CD4-positive, alpha-beta T cell (primary cell): Measurements from ENCODE around the gene RAB14. TPM values are rescaled to one million over a fixed set of nuclear protein-coding genes. Genes with fewer than 3 reads are reported as not detected.
A peak's percentile ranks its signal among the peaks of the same experiment; 100 is the strongest.

ENCODE experiments used
- ATAC-seq: fragments of 200-7000 bp; cut with Tn5 transposase; one replicate; pipeline ENCODE4 v1.10.0; 2022; ENCODE audit warnings: mild to moderate bottlenecking; ENCODE audit not compliant: poor library complexity
- CTCF ChIA-PET: fragments of 350-600 bp; sonication (Branson Sonifier 250); formaldehyde crosslinking; loops from one replicate; lab custom pipeline; 2021; ENCODE audit warnings: antibody characterized with exemption, inconsistent platforms; lab: Charles Lee
- POLR2A ChIA-PET: fragments of 350-600 bp; sonication (Branson Sonifier 250); formaldehyde crosslinking; loops from one replicate; lab custom pipeline; 2021; ENCODE audit warnings: antibody characterized with exemption, inconsistent platforms; lab: Charles Lee
- DNase-seq, 14 experiments: peaks; one replicate each; pipeline ENCODE4 v3.0.0-alpha.2; 2013 to 2020; ENCODE audit warnings: mixed read lengths in 2 of 14
- H3K27ac ChIP-seq, 2 donors: one replicate each; pipeline versions ENCODE4 v1.5.1 to v1.7.0; 2013; ENCODE audit warnings: low read length in 2 of 2, low read depth in 1 of 2, mild to moderate bottlenecking in 1 of 2
- H3K27me3 ChIP-seq, 2 experiments: 1 replicate in 1 of 2; 2 replicates in 1 of 2; pipeline versions ENCODE4 v1.6.1 to v1.7.0; 2013; ENCODE audit warnings: low read length in 2 of 2, control low read depth in 1 of 2, mild to moderate bottlenecking in 1 of 2, moderate library complexity in 1 of 2; ENCODE audit not compliant: insufficient read depth in 2 of 2, control insufficient read depth in 1 of 2
- H3K36me3 ChIP-seq: one replicate; pipeline ENCODE4 v1.6.1; 2013; ENCODE audit warnings: low read length, control low read depth; ENCODE audit not compliant: insufficient read depth
- H3K4me1 ChIP-seq: one replicate; pipeline ENCODE4 v1.6.1; 2013; ENCODE audit warnings: low read length, control low read depth; ENCODE audit not compliant: insufficient read depth
- H3K4me3 ChIP-seq: one replicate; pipeline ENCODE4 v1.5.1; 2013; ENCODE audit warnings: mild to moderate bottlenecking, low read length, moderate library complexity
- H3K9me3 ChIP-seq, 2 experiments: 1 replicate in 1 of 2; 2 replicates in 1 of 2; pipeline versions ENCODE4 v1.6.1 to v1.7.0; 2013; ENCODE audit warnings: low read length in 2 of 2, mild to moderate bottlenecking in 2 of 2, control low read depth in 1 of 2, moderate library complexity in 1 of 2; ENCODE audit not compliant: control insufficient read depth in 1 of 2, insufficient read depth in 1 of 2
- H3K27ac Mint-ChIP-seq: one replicate; pipeline ENCODE4 v1.8.0; 2020; ENCODE audit warnings: mixed read lengths
- H3K27me3 Mint-ChIP-seq: one replicate; pipeline ENCODE4 v1.8.0; 2021; ENCODE audit warnings: mixed read lengths
- H3K36me3 Mint-ChIP-seq: one replicate; pipeline ENCODE4 v1.8.0; 2021; ENCODE audit warnings: low read depth, mixed read lengths
- H3K4me1 Mint-ChIP-seq: one replicate; pipeline ENCODE4 v1.8.0; 2021; ENCODE audit warnings: low read depth, mixed read lengths
- H3K4me3 Mint-ChIP-seq: one replicate; pipeline ENCODE4 v1.8.0; 2020; ENCODE audit warnings: mild to moderate bottlenecking, mixed read lengths
- H3K9me3 Mint-ChIP-seq: one replicate; pipeline ENCODE4 v1.8.0; 2020; ENCODE audit warnings: mixed read lengths
- CTCF ChIP-seq: fragments of 200-600 bp; IDR thresholded peaks from one replicate; pipeline ENCODE4 v1.8.0; 2022; ENCODE audit warnings: antibody characterized with exemption, mild to moderate bottlenecking
- intact Hi-C, 2 experiments: fragments of 100-400 bp; cut with DNase I in 1 of 2; cut with micrococcal nuclease in 1 of 2; formaldehyde crosslinking; loops; one replicate each; pipeline versions ENCODE4 v1.15.1 to v1.9.0; 2023 to 2025; cut with DNase I, micrococcal nuclease
- total RNA-seq, 174 experiments: library from RNA in 2 of 174; stranded (reverse) in 2 of 174; gene quantifications; one replicate each; pipeline ENCODE4 v1.2.3 and lab custom pipeline; 2021 to 2026

RAB14 gene
- total RNA-seq, 2 experiments from 2014 or later, result 57.4 to 58.2 TPM

GRCh38 chr9:121185178-121185745 is 16.4 kb downstream of the RAB14 start:
- no peaks in the 10 kb centered on the region for H3K9me3 Mint-ChIP-seq
- POLR2A ChIA-PET, result interaction anchor here (0.7 to 6.3 kb wide), 4 partner anchors 10 to 16 kb away, joined by 3 to 50 read pairs (median 7); partner anchors contain the start of gene RAB14
- Histone ChIP-seq H3K27ac (peak overlapping the region in 1 of 2 donors; percentile 42), H3K4me1 (peaks cover 11% of the 10 kb centered on the region), H3K4me3 (no peak overlapping the region), H3K27me3 (no peaks in the 10 kb centered on the region), H3K9me3 (no peaks in the 10 kb centered on the region), H3K36me3 (peaks cover 63% of the 10 kb centered on the region)
- ATAC-seq, result peak; percentile 43
- no peak for TF ChIP-seq CTCF
- peak overlapping the region; percentile 74 for H3K27ac Mint-ChIP-seq
- intact Hi-C loops, result no loop called here
- H3K36me3 Mint-ChIP-seq, result peaks cover 78% of the 10 kb centered on the region
- H3K27me3 Mint-ChIP-seq, result no peaks in the 10 kb centered on the region
- no peak for DNase-seq
- H3K4me3 Mint-ChIP-seq, result no peak overlapping the region
- CTCF ChIA-PET, result interaction anchor here (1.6 kb wide), 1 partner anchor 16 kb away, joined by 8 read pairs; no protein-coding TSS in a partner anchor
- peaks cover 72% of the 10 kb centered on the region for H3K4me1 Mint-ChIP-seq

DNA sequence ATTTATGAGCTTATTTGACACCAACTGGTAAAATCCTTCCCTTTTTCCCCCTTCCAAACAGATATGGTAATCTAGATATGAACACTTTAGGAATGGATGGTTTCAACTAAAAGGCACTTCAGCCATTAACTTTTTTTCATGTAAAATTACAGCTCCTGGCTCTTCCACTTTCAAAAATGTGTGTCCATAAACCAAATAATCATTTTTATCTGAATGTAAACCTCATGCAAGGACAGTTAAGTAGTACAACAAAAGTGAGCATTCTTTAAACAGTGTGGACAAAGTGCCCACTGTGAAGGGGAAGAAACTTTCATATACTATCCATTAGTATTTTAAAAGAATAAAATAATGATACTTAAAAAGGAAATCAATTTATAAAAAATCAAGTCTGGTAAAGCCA is 17.2 kb downstream of the RAB14 start:
- Histone ChIP-seq H3K27ac (peak overlapping the region in 1 of 2 donors; percentile 42), H3K27me3 (no peaks in the 10 kb centered on the region), H3K9me3 (no peaks in the 10 kb centered on the region), H3K4me1 (peaks cover 11% of the 10 kb centered on the region), H3K4me3 (no peak overlapping the region), H3K36me3 (peaks cover 66% of the 10 kb centered on the region)
- ChIA-PET POLR2A (interaction anchor here (1.2 to 1.7 kb wide), 4 partner anchors 8 to 63 kb away, joined by 3 to 12 read pairs (median 4); partner anchors contain the start of gene RAB14), CTCF (interaction anchor here (0.8 kb wide), 1 partner anchor 13 kb away, joined by 3 read pairs; no protein-coding TSS in a partner anchor)
- Mint-ChIP-seq H3K27me3 (no peaks in the 10 kb centered on the region), H3K4me1 (peaks cover 68% of the 10 kb centered on the region), H3K9me3 (no peaks in the 10 kb centered on the region), H3K27ac (peak overlapping the region; percentile 74), H3K4me3 (no peak overlapping the region), H3K36me3 (peaks cover 80% of the 10 kb centered on the region)
- DNase-seq, result no peak
- ATAC-seq, result no peak
- no peak for TF ChIP-seq CTCF
- intact Hi-C loops, result no loop called here

- Histone ChIP-seq H3K27ac (peak overlapping the region; percentile 24 to 48), H3K27me3 (no peaks in the 10 kb centered on the region), H3K4me3 (no peak overlapping the region), H3K36me3 (peaks cover 70% of the 10 kb centered on the region), H3K9me3 (no peaks in the 10 kb centered on the region), H3K4me1 (peaks cover 11% of the 10 kb centered on the region)
- Mint-ChIP-seq H3K4me3 (no peak overlapping the region), H3K36me3 (peaks cover 79% of the 10 kb centered on the region), H3K4me1 (peaks cover 62% of the 10 kb centered on the region), H3K27ac (peak overlapping the region; percentile 74), H3K27me3 (no peaks in the 10 kb centered on the region), H3K9me3 (no peaks in the 10 kb centered on the region)
- DNase-seq (no peak), ATAC-seq (no peak)
- no peak for TF ChIP-seq CTCF
- ChIA-PET POLR2A (interaction anchor here (1.2 to 1.7 kb wide), 4 partner anchors 9 to 63 kb away, joined by 3 to 12 read pairs (median 4); partner anchors contain the start of gene RAB14), CTCF (interaction anchor here (0.8 kb wide), 1 partner anchor 13 kb away, joined by 3 read pairs; no protein-coding TSS in a partner anchor)
- intact Hi-C loops, result no loop called here
These were observed 17.8 kb downstream of the RAB14 start for GRCh38 chr9:121183666-121184423.
